ENCODE results near the gene FAIM.
"Not testable (repeated sequence)": the region's sequence is repeated elsewhere in the genome, so short reads cannot be mapped to it uniquely, and the experiment has no call there.

Gene FAIM

DNA sequence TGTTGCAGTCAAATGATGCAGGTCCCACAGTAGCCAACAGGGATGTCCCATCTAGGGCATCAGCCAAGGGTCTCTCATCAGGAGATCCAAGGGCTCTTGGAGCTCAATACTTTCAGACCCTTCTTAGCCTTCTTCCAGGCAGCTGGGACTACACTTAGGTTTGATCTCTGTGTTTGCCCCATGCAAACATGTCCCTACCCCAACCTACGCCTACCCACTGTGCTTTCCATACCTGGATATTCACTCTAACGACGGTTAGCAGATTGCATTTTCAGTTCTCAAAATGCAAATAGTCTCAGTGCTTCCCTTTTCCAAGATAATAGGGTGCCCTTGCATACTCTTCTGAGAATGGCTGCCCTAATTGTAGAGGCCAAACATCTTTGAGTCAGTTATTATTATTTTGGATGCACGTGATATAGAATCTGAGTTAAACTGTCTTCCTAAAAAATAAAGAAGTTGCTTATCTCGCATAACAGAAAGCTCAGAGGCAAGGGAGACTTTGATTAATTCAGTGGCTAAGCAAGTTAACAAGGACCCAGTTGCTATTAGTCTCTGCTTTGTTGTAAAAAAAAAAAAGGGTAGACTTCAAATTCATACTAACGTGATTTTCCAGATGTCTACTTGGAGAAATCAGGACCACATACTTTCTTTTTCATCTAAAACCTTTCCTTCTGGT lies 13.5 kb upstream of the FAIM start:
- no peak overlapping the region for H2BK120ac ChIP-seq (ENCODE audit: low read depth, low read length)
- H3K23ac ChIP-seq (ENCODE audit: low read length in 2 of 2) = no peak overlapping the region
- H3K36me3 ChIP-seq (ENCODE audit: control insufficient read depth in 1 of 2, insufficient read depth in 2 of 2, low read depth in 1 of 2, low read length in 2 of 2) = peaks cover 0 to 5% of the 10 kb centered on the region in 2 experiments
- peak overlapping the region in 1 of 2 experiments; percentile 34 for H3K18ac ChIP-seq (ENCODE audit: low read depth in 1 of 2, low read length in 2 of 2)
- H3K4me3 ChIP-seq (ENCODE audit: insufficient read depth in 1 of 2, low read depth in 1 of 2, low read length in 2 of 2) = peak overlapping the region in 1 of 2 experiments; percentile 92
- peak overlapping the region; percentile 92 for H3K9ac ChIP-seq (ENCODE audit: low read length)
- H3K27ac ChIP-seq (ENCODE audit: low read length, poor library complexity, severe bottlenecking) = peak overlapping the region; percentile 15
- no peak overlapping the region for H4K91ac ChIP-seq (ENCODE audit: low read length)
- H2AFZ ChIP-seq (ENCODE audit: low read depth, low read length) = no peak overlapping the region
- no peaks in the 10 kb centered on the region for H3K9me3 ChIP-seq (ENCODE audit: control insufficient read depth, low read length)
- no peak overlapping the region for H2BK12ac ChIP-seq (ENCODE audit: low read length in 2 of 2)
- peaks cover 10% of the 10 kb centered on the region for H3K79me1 ChIP-seq (replicated peaks; ENCODE audit: low read length, poor library complexity, severe bottlenecking)
- no peak overlapping the region for H3K14ac ChIP-seq (ENCODE audit: low read length in 2 of 2)
- no peak overlapping the region for H3K4ac ChIP-seq (ENCODE audit: low read depth in 1 of 2, low read length in 2 of 2)
- H3K4me1 ChIP-seq (ENCODE audit: control insufficient read depth, insufficient read depth, low read depth, low read length) = peaks cover 5% of the 10 kb centered on the region
- no peak for DNase-seq
- H2BK15ac ChIP-seq (ENCODE audit: low read depth, poor library complexity, severe bottlenecking) = no peak overlapping the region
- H3K27me3 ChIP-seq (ENCODE audit: control insufficient read depth in 1 of 2, insufficient read depth in 1 of 2, low read length in 2 of 2) = no peaks in the 10 kb centered on the region
- no peak overlapping the region for H2BK5ac ChIP-seq (ENCODE audit: low read depth, low read length, poor library complexity, severe bottlenecking)
- H3K4me2 ChIP-seq (ENCODE audit: low read length, poor library complexity, severe bottlenecking) = no peak overlapping the region
- H2AK5ac ChIP-seq (ENCODE audit: low read length, severe bottlenecking) = peak overlapping the region; percentile 81
- WGBS = 69% methylated on average over 6 of the region's 6 CpGs
- peak overlapping the region; percentile 24 for H4K8ac ChIP-seq (ENCODE audit: low read length)

DNA sequence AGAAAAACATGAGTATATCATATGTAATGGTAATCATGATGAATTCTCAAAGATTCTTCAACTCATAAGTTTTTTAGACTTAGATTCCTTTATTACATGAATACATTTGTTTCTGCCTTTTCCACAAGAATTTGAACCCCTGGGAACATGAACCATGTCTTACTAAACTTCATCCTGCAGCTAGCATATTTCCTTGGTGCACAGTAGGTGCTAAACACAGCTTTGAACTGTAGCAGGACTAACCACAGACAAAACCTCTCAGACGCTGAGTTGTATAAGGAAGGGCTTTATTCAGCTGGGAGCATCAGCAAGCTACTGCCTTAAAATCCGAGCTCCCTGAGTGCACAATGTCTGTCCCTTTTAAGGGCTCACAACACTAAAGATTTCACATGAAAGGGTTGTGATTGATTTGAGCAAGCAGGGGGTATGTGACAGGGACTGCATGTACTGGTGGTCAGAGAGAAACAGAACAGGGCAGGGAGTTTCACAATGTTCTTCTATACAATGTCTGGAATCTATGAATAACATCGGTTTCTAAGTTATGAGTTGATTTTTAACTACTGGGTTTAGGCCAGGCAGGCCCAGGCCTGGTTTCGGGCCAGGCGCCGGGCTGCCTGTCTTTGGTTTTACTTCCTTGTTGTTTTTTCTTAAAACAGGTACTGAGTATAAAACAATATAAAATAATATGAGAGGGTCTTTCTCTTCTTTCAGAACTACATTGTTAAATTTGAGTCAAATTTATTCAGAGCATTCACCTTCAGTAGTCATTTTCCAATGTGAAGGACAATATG lies 11.2 kb upstream of the FAIM start:
- not testable (repeated sequence) for H3K23ac ChIP-seq (ENCODE audit: low read length in 2 of 2); H4K8ac ChIP-seq (ENCODE audit: low read length); H2AFZ ChIP-seq (ENCODE audit: low read depth, low read length); H3K4me3 ChIP-seq (ENCODE audit: insufficient read depth in 1 of 2, low read depth in 1 of 2, low read length in 2 of 2); H3K4ac ChIP-seq (ENCODE audit: low read depth in 1 of 2, low read length in 2 of 2); H3K36me3 ChIP-seq (ENCODE audit: control insufficient read depth in 1 of 2, insufficient read depth in 2 of 2, low read depth in 1 of 2, low read length in 2 of 2); H2BK5ac ChIP-seq (ENCODE audit: low read depth, low read length, poor library complexity, severe bottlenecking); H3K27me3 ChIP-seq (ENCODE audit: control insufficient read depth in 1 of 2, insufficient read depth in 1 of 2, low read length in 2 of 2); H2BK120ac ChIP-seq (ENCODE audit: low read depth, low read length); H4K91ac ChIP-seq (ENCODE audit: low read length); H2AK5ac ChIP-seq (ENCODE audit: low read length, severe bottlenecking); H3K18ac ChIP-seq (ENCODE audit: low read depth in 1 of 2, low read length in 2 of 2); H2BK12ac ChIP-seq (ENCODE audit: low read length in 2 of 2); H3K9ac ChIP-seq (ENCODE audit: low read length); H3K79me1 ChIP-seq (replicated peaks; ENCODE audit: low read length, poor library complexity, severe bottlenecking); DNase-seq; H2BK15ac ChIP-seq (ENCODE audit: low read depth, poor library complexity, severe bottlenecking); H3K9me3 ChIP-seq (ENCODE audit: control insufficient read depth, low read length); H3K4me1 ChIP-seq (ENCODE audit: control insufficient read depth, insufficient read depth, low read depth, low read length); H3K14ac ChIP-seq (ENCODE audit: low read length in 2 of 2)
- Histone ChIP-seq H3K27ac (ENCODE audit: low read length, poor library complexity, severe bottlenecking) (peak overlapping the region; percentile 79), H3K4me2 (ENCODE audit: low read length, poor library complexity, severe bottlenecking) (peak overlapping the region; percentile 33)
- WGBS = 100% methylated on average over 2 of the region's 6 CpGs

DNA sequence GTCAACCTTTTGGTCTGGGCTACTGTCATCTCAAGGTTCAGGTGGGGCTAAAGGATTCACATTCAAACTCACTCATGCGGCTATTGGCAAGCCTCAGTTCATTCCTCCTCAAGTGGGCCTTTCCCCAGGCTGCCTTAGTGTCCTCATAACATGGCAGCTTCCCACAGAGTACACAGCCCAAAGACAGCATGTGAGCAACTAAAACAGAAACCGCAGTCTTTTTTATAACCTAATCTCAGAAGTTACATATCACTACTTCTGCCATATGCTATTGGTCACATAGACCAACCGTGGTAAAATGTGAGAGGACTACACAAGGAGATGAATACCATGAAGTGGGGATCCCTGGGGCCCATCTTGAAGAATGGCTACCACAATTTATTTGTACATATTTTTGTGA lies 10.0 kb upstream of the FAIM start:
- Histone ChIP-seq H2BK12ac (ENCODE audit: low read length in 2 of 2) (no peak overlapping the region), H3K23ac (ENCODE audit: low read length in 2 of 2) (no peak overlapping the region), H2BK5ac (ENCODE audit: low read depth, low read length, poor library complexity, severe bottlenecking) (no peak overlapping the region), H3K4me2 (ENCODE audit: low read length, poor library complexity, severe bottlenecking) (no peak overlapping the region), H2BK15ac (ENCODE audit: low read depth, poor library complexity, severe bottlenecking) (no peak overlapping the region), H3K4me1 (ENCODE audit: control insufficient read depth, insufficient read depth, low read depth, low read length) (peaks cover 3% of the 10 kb centered on the region), H3K14ac (ENCODE audit: low read length in 2 of 2) (no peak overlapping the region), H2AFZ (ENCODE audit: low read depth, low read length) (no peak overlapping the region), H3K9ac (ENCODE audit: low read length) (no peak overlapping the region), H4K8ac (ENCODE audit: low read length) (no peak overlapping the region), H3K4me3 (ENCODE audit: insufficient read depth in 1 of 2, low read depth in 1 of 2, low read length in 2 of 2) (no peak overlapping the region), H4K91ac (ENCODE audit: low read length) (no peak overlapping the region), H2BK120ac (ENCODE audit: low read depth, low read length) (no peak overlapping the region), H3K79me1 (replicated peaks; ENCODE audit: low read length, poor library complexity, severe bottlenecking) (no peaks in the 10 kb centered on the region), H3K9me3 (ENCODE audit: control insufficient read depth, low read length) (no peaks in the 10 kb centered on the region), H3K27me3 (ENCODE audit: control insufficient read depth in 1 of 2, insufficient read depth in 1 of 2, low read length in 2 of 2) (no peaks in the 10 kb centered on the region), H3K18ac (ENCODE audit: low read depth in 1 of 2, low read length in 2 of 2) (no peak overlapping the region), H3K4ac (ENCODE audit: low read depth in 1 of 2, low read length in 2 of 2) (no peak overlapping the region), H3K36me3 (ENCODE audit: control insufficient read depth in 1 of 2, insufficient read depth in 2 of 2, low read depth in 1 of 2, low read length in 2 of 2) (peaks cover 0 to 3% of the 10 kb centered on the region in 2 experiments), H2AK5ac (ENCODE audit: low read length, severe bottlenecking) (peak overlapping the region; percentile 50), H3K27ac (ENCODE audit: low read length, poor library complexity, severe bottlenecking) (no peak overlapping the region)
- 100% methylated on average over 1 of the region's 3 CpGs for WGBS
- no peak for DNase-seq

DNA sequence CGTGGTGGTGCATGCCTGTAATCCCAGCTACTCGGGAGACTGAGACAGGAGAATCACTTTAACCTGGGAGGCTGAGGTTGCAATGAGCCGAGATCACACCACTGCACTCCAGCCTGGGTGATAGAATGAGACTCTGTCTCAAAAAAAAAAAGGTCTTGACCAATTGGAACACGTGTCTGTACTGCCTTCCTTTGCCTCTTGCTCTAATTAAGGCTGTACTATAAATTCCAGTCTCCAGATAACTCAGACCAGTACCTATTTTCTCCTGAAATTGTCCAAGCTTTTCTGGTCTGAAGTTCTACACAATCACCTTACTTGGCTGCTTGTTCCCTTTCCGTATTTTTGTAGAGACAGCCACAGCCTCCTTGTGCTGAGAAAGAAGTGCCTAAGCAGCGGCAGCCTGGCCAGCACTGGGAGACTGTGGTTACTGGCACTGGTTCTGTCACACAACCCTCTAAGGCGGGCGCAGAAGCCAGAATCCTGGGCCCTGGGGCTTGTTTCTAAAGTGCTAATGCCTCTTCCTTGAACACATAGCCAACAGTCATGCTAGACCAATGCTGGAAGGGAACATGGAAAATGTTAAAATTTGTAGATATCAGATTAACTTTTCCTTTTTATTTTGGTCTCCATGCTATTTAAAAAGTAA lies 8.3 kb upstream of the FAIM start:
- 88% methylated on average over 8 of the region's 8 CpGs for WGBS
- H2BK5ac ChIP-seq (ENCODE audit: low read depth, low read length, poor library complexity, severe bottlenecking) = no peak overlapping the region
- peaks cover 0 to 3% of the 10 kb centered on the region in 2 experiments for H3K36me3 ChIP-seq (ENCODE audit: control insufficient read depth in 1 of 2, insufficient read depth in 2 of 2, low read depth in 1 of 2, low read length in 2 of 2)
- H3K9ac ChIP-seq (ENCODE audit: low read length) = no peak overlapping the region
- peaks cover 1% of the 10 kb centered on the region for H3K4me1 ChIP-seq (ENCODE audit: control insufficient read depth, insufficient read depth, low read depth, low read length)
- H2AK5ac ChIP-seq (ENCODE audit: low read length, severe bottlenecking) = no peak overlapping the region
- H2BK15ac ChIP-seq (ENCODE audit: low read depth, poor library complexity, severe bottlenecking) = no peak overlapping the region
- H3K18ac ChIP-seq (ENCODE audit: low read depth in 1 of 2, low read length in 2 of 2) = no peak overlapping the region
- no peak overlapping the region for H2AFZ ChIP-seq (ENCODE audit: low read depth, low read length)
- no peak overlapping the region for H4K8ac ChIP-seq (ENCODE audit: low read length)
- H2BK12ac ChIP-seq (ENCODE audit: low read length in 2 of 2) = no peak overlapping the region
- no peak overlapping the region for H3K4ac ChIP-seq (ENCODE audit: low read depth in 1 of 2, low read length in 2 of 2)
- no peak overlapping the region for H4K91ac ChIP-seq (ENCODE audit: low read length)
- H3K27me3 ChIP-seq (ENCODE audit: control insufficient read depth in 1 of 2, insufficient read depth in 1 of 2, low read length in 2 of 2) = no peaks in the 10 kb centered on the region
- no peaks in the 10 kb centered on the region for H3K79me1 ChIP-seq (replicated peaks; ENCODE audit: low read length, poor library complexity, severe bottlenecking)
- DNase-seq = no peak
- no peak overlapping the region for H3K4me3 ChIP-seq (ENCODE audit: insufficient read depth in 1 of 2, low read depth in 1 of 2, low read length in 2 of 2)
- no peaks in the 10 kb centered on the region for H3K9me3 ChIP-seq (ENCODE audit: control insufficient read depth, low read length)
- no peak overlapping the region for H3K27ac ChIP-seq (ENCODE audit: low read length, poor library complexity, severe bottlenecking)
- no peak overlapping the region for H2BK120ac ChIP-seq (ENCODE audit: low read depth, low read length)
- H3K23ac ChIP-seq (ENCODE audit: low read length in 2 of 2) = no peak overlapping the region
- no peak overlapping the region for H3K4me2 ChIP-seq (ENCODE audit: low read length, poor library complexity, severe bottlenecking)
- no peak overlapping the region for H3K14ac ChIP-seq (ENCODE audit: low read length in 2 of 2)

Measured in mesenchymal stem cell (in vitro differentiated cells and primary cell).